HG03432 (cell line): ENCODE results near the gene DGKG.
A peak's percentile ranks its signal among the peaks of the same experiment; 100 is the strongest.

Experiments
- ATAC-seq: cut with Tn5 transposase; IDR thresholded peaks from one replicate; pipeline ENCODE4 v1.9.1; 2021; ENCODE audit warnings: mild to moderate bottlenecking, moderate library complexity; ENCODE audit not compliant: unreplicated experiment

The DGKG gene

GRCh38 chr3:186246941-186247340 lies 115.1 kb downstream of the DGKG start:
- no peak for ATAC-seq

GRCh38 chr3:186244016-186244415 lies 118.0 kb downstream of the DGKG start:
- ATAC-seq: no peak

DNA sequence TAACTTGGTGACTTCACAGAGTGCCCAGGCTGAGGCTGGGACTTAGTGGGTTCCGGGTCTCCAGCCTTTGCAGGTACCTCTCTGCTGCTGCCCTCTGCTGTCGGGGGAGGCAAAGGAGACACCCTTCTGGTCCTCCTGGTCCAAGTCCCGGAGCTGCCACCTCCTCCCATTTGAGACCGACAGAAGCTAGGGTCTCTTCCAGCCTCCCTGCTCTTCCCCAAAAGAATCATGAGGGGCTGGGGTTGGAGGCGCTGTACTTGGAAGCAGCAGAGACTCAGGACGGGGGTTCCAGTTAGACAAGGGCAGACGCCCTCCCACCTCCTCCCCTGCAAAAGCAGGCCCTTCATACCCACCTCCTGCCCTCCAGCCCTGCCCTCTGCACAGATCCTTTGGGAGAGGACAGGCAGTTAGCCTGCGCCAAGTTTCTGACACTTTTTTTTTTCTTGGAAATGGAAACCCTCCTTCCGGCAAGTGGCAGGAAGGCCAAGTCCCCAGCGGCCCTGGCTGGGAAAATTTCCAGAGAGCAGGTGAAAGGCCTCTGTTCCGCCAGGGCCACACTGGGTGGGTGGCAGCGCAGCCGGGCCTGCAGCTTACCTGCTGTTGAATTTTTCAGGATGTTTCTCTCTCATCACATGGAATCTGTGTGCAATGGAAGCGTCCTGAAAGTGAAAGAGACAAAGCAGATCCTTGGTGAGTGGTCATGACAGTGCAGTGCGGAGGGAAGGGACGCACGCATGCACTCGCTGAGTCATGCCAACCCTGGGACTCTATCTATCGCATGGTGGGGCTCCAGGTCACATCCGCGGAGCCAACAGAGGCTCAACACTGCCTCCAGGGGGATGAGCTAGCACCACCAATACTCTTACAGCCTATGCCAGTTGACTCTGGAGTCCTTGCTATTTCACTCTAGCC lies 119.9 kb downstream of the DGKG start:
- ATAC-seq: peak; percentile 77

- ATAC-seq: no peak
These were observed 122.7 kb downstream of the DGKG start for GRCh38 chr3:186239321-186239720.

- no peak for ATAC-seq
These were observed 124.1 kb downstream of the DGKG start for GRCh38 chr3:186237915-186238314.

DNA sequence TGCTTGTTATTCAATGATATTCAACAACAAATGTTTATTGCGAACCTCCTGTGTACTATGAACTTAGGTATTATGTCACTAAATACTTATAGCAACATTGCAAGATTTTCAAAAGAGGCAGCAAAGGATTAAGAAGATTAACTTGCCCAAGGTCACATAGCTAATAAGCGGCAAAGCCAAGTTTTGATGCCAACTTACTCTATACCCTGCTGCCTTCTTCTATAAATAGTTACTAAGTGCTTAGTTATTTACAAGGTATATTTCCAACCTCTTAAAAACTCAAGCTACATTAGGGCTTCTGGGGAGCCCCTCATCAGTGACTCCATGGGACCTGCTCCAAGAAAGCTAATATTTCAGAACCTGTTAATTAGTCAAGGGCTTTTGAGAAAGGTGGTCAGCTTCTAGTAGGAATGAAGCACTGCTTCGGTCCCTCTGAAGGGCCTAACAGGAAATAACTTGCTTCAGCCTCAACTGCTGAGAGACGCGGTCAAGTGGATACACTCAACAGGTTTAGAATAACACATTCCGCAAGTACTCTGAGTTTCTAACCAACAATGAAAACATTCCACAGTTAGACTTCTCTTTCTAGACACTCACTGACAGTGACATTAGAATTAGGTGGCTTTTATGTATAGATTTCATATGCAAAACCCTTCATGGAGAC lies 125.5 kb downstream of the DGKG start:
- no peak for ATAC-seq

DNA sequence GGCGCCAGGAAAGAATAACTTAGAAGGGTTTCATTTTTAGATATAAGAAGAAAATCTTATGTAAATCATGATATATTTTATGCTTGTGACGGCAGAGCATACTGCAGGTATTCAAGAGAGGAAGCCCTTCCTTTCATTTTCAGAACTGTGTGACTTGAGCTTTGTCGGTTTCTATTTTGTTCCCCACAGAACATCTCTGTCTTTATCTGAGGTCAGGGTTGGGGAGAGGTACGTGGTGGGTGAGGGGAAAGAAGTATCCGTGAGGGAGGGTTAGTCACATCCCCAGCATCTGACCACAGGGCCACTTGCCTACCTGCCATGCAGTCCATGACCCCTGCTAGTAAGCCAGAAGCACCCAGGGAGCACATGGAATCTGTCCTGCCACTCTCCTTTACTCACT lies 126.5 kb downstream of the DGKG start:
- ATAC-seq: peak; percentile 85

DNA sequence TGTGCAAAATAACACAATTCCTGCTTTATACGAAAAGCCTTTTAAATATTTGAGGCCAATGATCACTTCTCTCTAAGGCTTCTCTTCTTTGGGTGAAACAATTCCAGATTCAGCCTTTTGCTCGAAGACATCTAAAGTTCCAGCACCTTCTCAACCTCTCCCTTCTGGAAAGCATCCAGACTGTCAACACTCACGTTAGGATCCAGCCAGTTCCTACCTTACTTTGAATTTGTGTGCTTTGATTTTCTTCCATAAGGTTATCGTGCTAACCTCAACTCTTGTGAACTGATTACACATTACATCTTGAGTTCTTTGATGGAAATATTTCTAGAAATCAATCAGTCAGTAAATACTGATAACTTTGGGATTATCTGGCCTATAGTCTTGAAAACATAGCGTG lies 127.9 kb downstream of the DGKG start:
- no peak for ATAC-seq

GRCh38 chr3:186226482-186226881 lies 135.6 kb downstream of the DGKG start:
- ATAC-seq: no peak

- peak; percentile 79 for ATAC-seq
These were observed 136.4 kb downstream of the DGKG start for GRCh38 chr3:186225603-186226002.

- no peak for ATAC-seq
These were observed 137.9 kb downstream of the DGKG start for GRCh38 chr3:186224041-186224610.

GRCh38 chr3:186223476-186223875 lies 138.6 kb downstream of the DGKG start:
- no peak for ATAC-seq

DNA sequence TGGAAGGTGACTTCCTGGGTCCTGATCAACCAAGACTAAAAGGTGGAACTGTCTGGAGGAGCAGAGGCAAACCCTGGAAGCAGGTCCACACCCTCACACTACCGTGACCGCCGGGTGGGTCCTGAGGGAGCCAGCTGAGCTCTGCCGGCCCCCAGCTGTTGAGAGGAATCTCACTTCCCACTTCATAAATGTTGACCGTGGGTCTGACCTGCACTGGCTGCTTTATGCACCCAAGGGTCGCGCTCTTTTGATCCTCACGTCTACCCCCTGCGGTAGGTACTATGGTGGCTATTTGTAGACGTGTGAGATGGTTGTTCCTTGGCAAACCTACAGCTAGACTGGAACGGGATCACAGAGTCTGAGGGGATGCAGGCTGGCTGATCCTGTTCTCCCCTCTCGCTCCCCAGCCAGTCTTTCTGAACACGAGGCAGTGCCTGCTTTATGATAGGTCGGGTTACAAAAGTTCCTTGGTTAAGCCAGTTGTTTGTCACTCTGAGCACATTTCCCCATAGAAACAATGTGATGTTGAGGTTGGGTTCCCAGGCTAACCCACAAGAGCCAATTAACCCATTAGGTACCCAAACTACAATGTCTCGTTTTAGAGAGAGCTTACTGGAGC lies 140.2 kb downstream of the DGKG start:
- no peak for ATAC-seq

GRCh38 chr3:186220911-186221645 lies 141.0 kb downstream of the DGKG start:
- no peak for ATAC-seq

GRCh38 chr3:186220365-186220764 lies 141.7 kb downstream of the DGKG start:
- no peak for ATAC-seq

GRCh38 chr3:186219211-186219638 lies 142.8 kb downstream of the DGKG start:
- no peak for ATAC-seq

DNA sequence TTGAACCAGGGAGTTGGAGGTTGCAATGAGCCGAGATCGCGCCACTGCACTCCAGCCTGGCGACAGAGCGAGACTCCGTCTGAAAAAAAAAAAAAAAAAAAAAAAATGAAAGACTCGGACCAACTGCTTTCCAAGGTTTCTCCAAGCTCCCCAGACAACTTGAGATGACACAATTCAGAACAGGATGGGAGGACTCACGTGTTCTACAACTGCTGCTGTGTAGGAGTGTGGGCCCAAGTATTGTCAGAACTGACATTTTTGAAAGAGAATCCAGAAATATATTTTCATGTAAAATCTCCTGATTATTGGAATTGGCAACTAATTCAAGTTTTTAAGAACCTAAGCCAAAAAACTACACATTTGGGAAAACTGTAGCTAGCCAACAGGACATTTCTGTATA lies 143.6 kb downstream of the DGKG start:
- no peak for ATAC-seq

DNA sequence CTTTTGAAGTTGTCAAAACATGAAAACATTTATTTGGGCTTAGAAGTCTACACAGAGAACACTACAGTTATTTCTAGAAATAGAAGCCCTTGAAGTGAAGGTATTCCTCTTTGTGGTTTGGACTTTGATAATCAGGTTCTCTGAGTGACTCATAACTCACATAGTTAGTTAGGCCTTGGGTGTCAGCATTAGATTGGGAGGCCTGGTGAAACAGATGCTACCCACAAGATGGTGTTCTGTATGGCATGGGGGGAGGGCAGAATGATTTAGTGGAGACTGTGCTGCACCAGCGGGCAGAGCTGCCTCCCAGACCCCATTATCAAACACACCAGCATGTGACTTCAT lies 144.2 kb downstream of the DGKG start:
- ATAC-seq: peak; percentile 99

DNA sequence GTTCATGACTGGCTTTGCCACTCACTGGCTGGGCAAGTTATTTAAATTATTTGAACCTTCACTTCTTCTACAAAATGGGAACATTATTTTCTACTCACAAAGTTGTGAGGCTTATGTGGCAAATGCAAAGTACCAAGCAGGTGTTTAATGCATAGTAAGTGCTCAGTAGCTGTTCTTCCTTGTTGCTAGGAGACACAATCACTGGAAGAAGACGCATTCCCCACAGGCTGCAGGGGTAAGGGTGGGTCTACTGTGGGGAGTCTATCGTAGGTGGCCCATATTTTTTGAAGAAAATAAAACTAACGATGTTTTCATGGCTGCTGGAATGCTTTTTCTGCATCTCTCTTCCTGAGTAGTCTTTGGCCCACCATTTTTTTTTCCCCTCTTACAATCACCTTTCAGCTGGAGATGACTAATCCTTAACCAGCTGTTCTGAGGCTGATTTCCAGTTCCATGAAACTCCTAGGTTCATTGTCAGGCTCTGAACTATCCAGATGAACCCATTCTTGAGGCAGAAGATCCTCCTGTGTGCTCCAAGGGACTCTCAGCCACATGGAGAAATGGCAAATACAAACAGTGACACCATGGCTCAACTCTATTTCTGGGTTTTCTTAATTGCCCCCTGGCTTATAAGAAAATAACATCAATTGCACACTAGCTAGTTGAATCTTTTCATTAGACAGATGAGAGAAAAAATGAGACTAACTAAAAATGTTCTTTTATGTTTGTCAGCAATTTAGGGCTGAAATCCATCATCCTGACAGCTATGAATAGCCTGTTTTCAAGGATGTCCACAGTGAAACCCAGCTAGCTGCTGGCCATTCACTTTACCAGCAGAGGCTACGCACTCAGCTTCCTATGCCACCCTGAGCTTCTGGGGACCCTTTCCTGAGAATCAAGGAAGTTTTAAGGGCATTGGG lies 144.9 kb downstream of the DGKG start:
- ATAC-seq: no peak

GRCh38 chr3:186214670-186215069 lies 147.4 kb downstream of the DGKG start:
- no peak for ATAC-seq
